B cell (primary cell): ENCODE results near the gene CNTN2. TPM values are rescaled to one million over a fixed set of nuclear protein-coding genes. Genes with fewer than 3 reads are reported as not detected.

Experiments used
- ATAC-seq: fragments of 200-7000 bp; cut with Tn5 transposase; one replicate; pipeline ENCODE4 v1.10.0; 2021; ENCODE audit warnings: low read depth, mild to moderate bottlenecking, moderate number of reproducible peaks, moderate library complexity
- CTCF ChIA-PET: fragments of 350-600 bp; sonication (Branson Sonifier 250); formaldehyde crosslinking; loops from one replicate; lab custom pipeline; 2021; ENCODE audit warnings: antibody characterized with exemption, inconsistent platforms; lab: Charles Lee
- POLR2A ChIA-PET: fragments of 350-600 bp; sonication (Branson Sonifier 250); formaldehyde crosslinking; loops from one replicate; lab custom pipeline; 2021; ENCODE audit warnings: antibody characterized with exemption; lab: Charles Lee
- DNase-seq: peaks from one replicate; pipeline ENCODE4 v3.0.0; 2013
- H2AFZ ChIP-seq: 2 replicates; pipeline ENCODE4 v1.6.1; 2012; ENCODE audit warnings: mild to moderate bottlenecking, low read depth, low read length; ENCODE audit not compliant: insufficient read depth, poor library complexity, severe bottlenecking
- H3K27ac ChIP-seq, 2 donors: 1 replicate in 1 of 2; 2 replicates in 1 of 2; pipeline ENCODE4 v1.5.1; 2012 to 2013; ENCODE audit warnings: low read length in 2 of 2, mild to moderate bottlenecking in 2 of 2, moderate library complexity in 1 of 2
- H3K27me3 ChIP-seq, 4 experiments: fragments of 200-600 bp in 1 of 4; sonication (generic) in 1 of 4; replicated peaks in 1 of 4; 1 replicate in 2 of 4; 2 replicates in 2 of 4; pipeline versions ENCODE4 v1.6.1 to v1.7.0; 2013 to 2016; ENCODE audit warnings: low read length in 3 of 4, mild to moderate bottlenecking in 2 of 4, mixed read lengths in 1 of 4, moderate library complexity in 1 of 4; ENCODE audit not compliant: insufficient read depth in 4 of 4, control insufficient read depth in 3 of 4; ENCODE audit errors: control extremely low read depth in 1 of 4
- H3K36me3 ChIP-seq, 2 experiments: replicated peaks in 1 of 2; 1 replicate in 1 of 2; 2 replicates in 1 of 2; pipeline versions ENCODE4 v1.6.1 to v1.7.1; 2013; ENCODE audit warnings: low read length in 1 of 2; ENCODE audit not compliant: insufficient read depth in 2 of 2, control insufficient read depth in 1 of 2; ENCODE audit errors: control extremely low read depth in 1 of 2, extremely low read depth in 1 of 2
- H3K4me1 ChIP-seq, 2 donors: fragments of 200-600 bp in 1 of 2; sonication (generic) in 1 of 2; 1 replicate in 1 of 2; 2 replicates in 1 of 2; pipeline versions ENCODE4 v1.5.1 to v1.6.1; 2013 to 2017; ENCODE audit warnings: low read length in 2 of 2; ENCODE audit not compliant: control insufficient read depth in 2 of 2, insufficient read depth in 2 of 2
- H3K4me2 ChIP-seq: replicated peaks from 2 replicates; pipeline ENCODE3; 2012; ENCODE audit warnings: mild to moderate bottlenecking, low read depth, low read length; ENCODE audit not compliant: poor library complexity, severe bottlenecking
- H3K4me3 ChIP-seq, 5 experiments: fragments of 200-600 bp in 1 of 5; sonication (generic) in 1 of 5; 1 replicate in 3 of 5; 2 replicates in 2 of 5; pipeline versions ENCODE4 v1.5.1 to v1.7.0; 2011 to 2016; ENCODE audit warnings: low read length in 4 of 5, mild to moderate bottlenecking in 4 of 5, low read depth in 2 of 5, control low read depth in 1 of 5, moderate library complexity in 1 of 5; ENCODE audit not compliant: insufficient read depth in 1 of 5; ENCODE audit errors: control extremely low read depth in 1 of 5, extremely low read depth in 1 of 5
- H3K79me2 ChIP-seq: fragments of 200-600 bp; sonication (generic); one replicate; pipeline ENCODE4 v1.6.0; 2016; ENCODE audit warnings: low read length; ENCODE audit not compliant: control insufficient read depth, insufficient read depth
- H3K9ac ChIP-seq: fragments of 200-600 bp; sonication (generic); 2 replicates; pipeline ENCODE4 v1.6.1; 2017; ENCODE audit warnings: mild to moderate bottlenecking, low read length, moderate library complexity
- H3K9me3 ChIP-seq, 3 donors: one replicate each; pipeline versions ENCODE4 v1.6.1 to v1.7.1; 2013; ENCODE audit warnings: low read length in 2 of 3; ENCODE audit not compliant: control insufficient read depth in 2 of 3, insufficient read depth in 1 of 3; ENCODE audit errors: control extremely low read depth in 1 of 3
- H4K20me1 ChIP-seq: 2 replicates; pipeline ENCODE4 v1.6.0; 2012; ENCODE audit warnings: mild to moderate bottlenecking, low read length; ENCODE audit not compliant: insufficient read depth, control insufficient read depth, poor library complexity, severe bottlenecking
- H3K27ac Mint-ChIP-seq: one replicate; pipeline ENCODE4 v1.8.0; 2021; ENCODE audit warnings: mixed read lengths
- H3K27me3 Mint-ChIP-seq: one replicate; pipeline ENCODE4 v1.8.0; 2021; ENCODE audit warnings: mixed read lengths
- H3K4me1 Mint-ChIP-seq: one replicate; pipeline ENCODE4 v1.8.0; 2021; ENCODE audit warnings: mixed read lengths
- H3K4me3 Mint-ChIP-seq: one replicate; pipeline ENCODE4 v1.8.0; 2021; ENCODE audit warnings: mixed read lengths
- H3K9me3 Mint-ChIP-seq: one replicate; pipeline ENCODE4 v1.8.0; 2022; ENCODE audit warnings: mixed read lengths; ENCODE audit not compliant: insufficient read depth
- EZH2 ChIP-seq: IDR thresholded peaks from 2 replicates; pipeline ENCODE4 v1.6.1; 2012; ENCODE audit warnings: borderline replicate concordance, low read depth, mild to moderate bottlenecking, moderate library complexity, low read length; ENCODE audit not compliant: insufficient read depth, poor library complexity, severe bottlenecking
- WGBS: methylation state at CpG from one replicate; pipeline ENCODE4 v1.1.5; 2013; ENCODE audit warnings: missing lambda C conversion rate; ENCODE audit not compliant: insufficient coverage; 5-methylcytosine and 5-hydroxymethylcytosine counted together
- intact Hi-C: fragments of 100-400 bp; cut with micrococcal nuclease; formaldehyde crosslinking; loops from one replicate; pipeline ENCODE4 v1.10.0; 2022
- polyA plus RNA-seq: library from polyadenylated mRNA; depleted of rRNA; stranded (reverse); fragments of >200 nt; gene quantifications from 2 replicates; pipeline ENCODE4 v1.2.3, GENCODE V29; 2012
- total RNA-seq, 2 donors: library from RNA; stranded (reverse); fragments of 120-200 nt in 1 of 2; gene quantifications; 1 replicate in 1 of 2; 2 replicates in 1 of 2; pipeline versions ENCODE4 v1.2.3 to v1.2.4, GENCODE V29; 2013 to 2022
- TF ChIP-seq, protein P1 (sequence below): fragments of 200-600 bp; IDR thresholded peaks from one replicate; pipeline ENCODE4 v1.8.0; 2022; ENCODE audit warnings: antibody characterized with exemption, mild to moderate bottlenecking

The CNTN2 gene
- total and polyA plus RNA-seq, 2 donors (not counting 1 experiment from before 2014, with no cell fraction given), result not detected

DNA sequence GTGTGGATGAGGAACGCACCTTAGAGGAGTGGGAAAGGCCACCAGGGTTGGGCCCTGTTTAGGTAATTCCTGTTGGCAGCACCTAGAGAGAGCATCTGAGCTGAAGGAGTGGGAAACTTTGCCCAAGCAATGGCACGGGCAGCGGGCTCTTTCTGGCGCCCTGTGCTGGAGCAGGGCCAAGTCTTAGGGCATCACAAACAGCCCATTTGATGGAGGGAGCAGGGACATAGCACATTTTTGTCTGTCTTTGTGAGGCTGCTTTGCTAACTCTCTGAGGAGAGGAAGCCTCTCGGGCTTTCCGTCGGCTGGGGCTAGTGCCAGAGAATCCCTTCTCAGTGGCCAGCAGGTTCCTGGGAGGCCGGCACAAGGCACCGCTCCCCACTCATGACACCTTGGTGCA, 22.5 kb upstream of the CNTN2 start:
- intact Hi-C loops, result no loop called here
- DNase-seq (no peak), ATAC-seq (no peak)
- H3K27ac ChIP-seq, result no peak overlapping the region
- H3K9me3 ChIP-seq, result no peaks in the 10 kb centered on the region
- ChIA-PET CTCF (no interaction called here), POLR2A (no interaction called here)
- H3K4me3 Mint-ChIP-seq, result no peak overlapping the region
- H3K27me3 ChIP-seq, result no peaks in the 10 kb centered on the region
- H2AFZ ChIP-seq, result no peak overlapping the region
- H3K9ac ChIP-seq, result no peak overlapping the region
- no peak overlapping the region for H3K27ac Mint-ChIP-seq
- H3K9me3 Mint-ChIP-seq, result no peaks in the 10 kb centered on the region
- 90% methylated on average over 9 of the region's 9 CpGs for WGBS
- H4K20me1 ChIP-seq, result no peaks in the 10 kb centered on the region
- no peaks in the 10 kb centered on the region for H3K4me1 Mint-ChIP-seq
- no peaks in the 10 kb centered on the region for H3K79me2 ChIP-seq
- no peaks in the 10 kb centered on the region for H3K36me3 ChIP-seq
- H3K4me1 ChIP-seq, result no peaks in the 10 kb centered on the region
- no peak overlapping the region for H3K4me2 ChIP-seq
- peaks cover 13% of the 10 kb centered on the region for H3K27me3 Mint-ChIP-seq
- no peak overlapping the region for H3K4me3 ChIP-seq
- TF ChIP-seq EZH2, result no peak
- TF ChIP-seq, protein P1, sequence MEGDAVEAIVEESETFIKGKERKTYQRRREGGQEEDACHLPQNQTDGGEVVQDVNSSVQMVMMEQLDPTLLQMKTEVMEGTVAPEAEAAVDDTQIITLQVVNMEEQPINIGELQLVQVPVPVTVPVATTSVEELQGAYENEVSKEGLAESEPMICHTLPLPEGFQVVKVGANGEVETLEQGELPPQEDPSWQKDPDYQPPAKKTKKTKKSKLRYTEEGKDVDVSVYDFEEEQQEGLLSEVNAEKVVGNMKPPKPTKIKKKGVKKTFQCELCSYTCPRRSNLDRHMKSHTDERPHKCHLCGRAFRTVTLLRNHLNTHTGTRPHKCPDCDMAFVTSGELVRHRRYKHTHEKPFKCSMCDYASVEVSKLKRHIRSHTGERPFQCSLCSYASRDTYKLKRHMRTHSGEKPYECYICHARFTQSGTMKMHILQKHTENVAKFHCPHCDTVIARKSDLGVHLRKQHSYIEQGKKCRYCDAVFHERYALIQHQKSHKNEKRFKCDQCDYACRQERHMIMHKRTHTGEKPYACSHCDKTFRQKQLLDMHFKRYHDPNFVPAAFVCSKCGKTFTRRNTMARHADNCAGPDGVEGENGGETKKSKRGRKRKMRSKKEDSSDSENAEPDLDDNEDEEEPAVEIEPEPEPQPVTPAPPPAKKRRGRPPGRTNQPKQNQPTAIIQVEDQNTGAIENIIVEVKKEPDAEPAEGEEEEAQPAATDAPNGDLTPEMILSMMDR, result no peak

DNA sequence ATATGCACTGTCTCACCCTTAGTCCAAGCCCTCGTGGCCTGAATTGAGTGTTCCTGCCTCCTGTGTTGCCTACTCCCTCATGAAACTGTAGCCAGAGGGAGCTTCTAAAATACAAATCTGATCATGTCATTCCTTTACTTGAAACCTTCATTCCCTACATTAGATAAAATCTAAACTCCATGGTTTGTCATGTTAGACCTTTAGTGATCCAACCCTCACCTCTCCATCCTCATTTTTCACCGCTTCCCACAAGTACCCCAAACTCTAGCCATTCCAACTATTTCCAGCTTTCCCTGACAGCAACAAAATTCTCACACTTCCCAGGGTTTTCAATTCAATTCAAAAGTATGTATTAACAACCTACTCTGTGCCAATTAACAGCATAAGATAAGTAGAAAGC, 18.3 kb upstream of the CNTN2 start:
- Histone ChIP-seq H3K9me3 (no peaks in the 10 kb centered on the region), H3K36me3 (no peaks in the 10 kb centered on the region), H3K27me3 (no peaks in the 10 kb centered on the region), H3K4me2 (no peak overlapping the region), H3K4me1 (no peaks in the 10 kb centered on the region), H2AFZ (no peak overlapping the region), H4K20me1 (no peaks in the 10 kb centered on the region), H3K9ac (no peak overlapping the region), H3K27ac (no peak overlapping the region), H3K79me2 (no peaks in the 10 kb centered on the region), H3K4me3 (no peak overlapping the region)
- ATAC-seq (no peak), DNase-seq (no peak)
- H3K9me3 Mint-ChIP-seq, result no peaks in the 10 kb centered on the region
- POLR2A ChIA-PET, result no interaction called here
- no peak overlapping the region for H3K27ac Mint-ChIP-seq
- peaks cover 18% of the 10 kb centered on the region for H3K27me3 Mint-ChIP-seq
- H3K4me3 Mint-ChIP-seq, result no peak overlapping the region
- H3K4me1 Mint-ChIP-seq, result peaks cover 1% of the 10 kb centered on the region
- intact Hi-C loops, result no loop called here
- CTCF ChIA-PET, result no interaction called here
- TF ChIP-seq EZH2, result no peak
- TF ChIP-seq, protein P1, result no peak
- 100% methylated on average over 2 of the region's 2 CpGs for WGBS
